ENCODE measurements around the gene GNG12. TPM values are rescaled to one million over a fixed set of nuclear protein-coding genes. Genes with fewer than 3 reads are reported as not detected.
A peak's percentile ranks its signal among the peaks of the same experiment; 100 is the strongest.

Gene GNG12
- total RNA-seq, 1 experiment from 2014 or later, result 70.0 TPM

GRCh38 chr1:67675800-67676199 lies 157.5 kb downstream of the GNG12 start:
- POLR2A ChIA-PET, result no interaction called here
- no peaks in the 10 kb centered on the region for H3K27me3 ChIP-seq (ENCODE audit: control insufficient read depth, insufficient read depth, low read length)
- peaks cover 32% of the 10 kb centered on the region for H3K4me1 ChIP-seq (ENCODE audit: control insufficient read depth, insufficient read depth, low read length)
- CTCF ChIA-PET, result no interaction called here
- ATAC-seq (no peak), DNase-seq (ENCODE audit: low read depth, low spot score) (no peak)
- H3K4me3 ChIP-seq (ENCODE audit: low read depth in 2 of 2, low read length in 2 of 2), result no peak overlapping the region
- H3K36me3 ChIP-seq (ENCODE audit: control insufficient read depth, insufficient read depth, low read length), result no peaks in the 10 kb centered on the region
- peak overlapping the region; percentile 68 for H3K27ac ChIP-seq (ENCODE audit: low read length)
- intact Hi-C loops (cut with micrococcal nuclease; ENCODE audit: unreplicated experiment), result no loop called here
- no TSS peak for BruUV-seq (replicated peaks)
- H3K9me3 ChIP-seq (ENCODE audit: control insufficient read depth, insufficient read depth, low read depth, low read length), result no peaks in the 10 kb centered on the region
- TF ChIP-seq SIN3A (IDR thresholded peaks at IDR 0.05; ENCODE audit: borderline replicate concordance, insufficient read depth, low read depth, low read length) (no peak), TCF7L2 (IDR thresholded peaks at IDR 0.05; ENCODE audit: low read depth, low read length) (no peak), CTCF (IDR thresholded peaks at IDR 0.05) (no peak), POLR2AphosphoS5 (IDR thresholded peaks at IDR 0.05; ENCODE audit: low read depth, low read length) (no peak), REST (IDR thresholded peaks at IDR 0.05; ENCODE audit: insufficient read depth in 1 of 2, low read depth in 2 of 2, low read length in 1 of 2) (no peak)
- in situ Hi-C loops (cut with HindIII; ENCODE audit: low pct_unique_long_range_greater_than_20kb, low sequenced_read_pairs), result no loop called here

GRCh38 chr1:67674260-67675011 lies 158.8 kb downstream of the GNG12 start:
- Histone ChIP-seq H3K9me3 (ENCODE audit: control insufficient read depth, insufficient read depth, low read depth, low read length) (no peaks in the 10 kb centered on the region), H3K36me3 (ENCODE audit: control insufficient read depth, insufficient read depth, low read length) (no peaks in the 10 kb centered on the region), H3K27ac (ENCODE audit: low read length) (peak overlapping the region; percentile 26), H3K27me3 (ENCODE audit: control insufficient read depth, insufficient read depth, low read length) (no peaks in the 10 kb centered on the region), H3K4me1 (ENCODE audit: control insufficient read depth, insufficient read depth, low read length) (peaks cover 32% of the 10 kb centered on the region), H3K4me3 (ENCODE audit: low read depth in 2 of 2, low read length in 2 of 2) (no peak overlapping the region)
- TF ChIP-seq REST (IDR thresholded peaks at IDR 0.05; ENCODE audit: insufficient read depth in 1 of 2, low read depth in 2 of 2, low read length in 1 of 2) (no peak), POLR2AphosphoS5 (IDR thresholded peaks at IDR 0.05; ENCODE audit: low read depth, low read length) (no peak), CTCF (IDR thresholded peaks at IDR 0.05) (no peak), SIN3A (IDR thresholded peaks at IDR 0.05; ENCODE audit: borderline replicate concordance, insufficient read depth, low read depth, low read length) (no peak), TCF7L2 (IDR thresholded peaks at IDR 0.05; ENCODE audit: low read depth, low read length) (peak; percentile 66)
- in situ Hi-C loops (cut with HindIII; ENCODE audit: low pct_unique_long_range_greater_than_20kb, low sequenced_read_pairs), result loop anchor here (25.0 kb wide), 1 partner anchor 137 kb away; no protein-coding TSS in a partner anchor
- POLR2A ChIA-PET, result no interaction called here
- intact Hi-C loops (cut with micrococcal nuclease; ENCODE audit: unreplicated experiment), result no loop called here
- BruUV-seq (replicated peaks), result no TSS peak
- no peak for DNase-seq (ENCODE audit: low read depth, low spot score)
- CTCF ChIA-PET, result no interaction called here
- peak; percentile 62 for ATAC-seq

All from Panc1 (cell line).